HCT116 (cell line): Measurements from ENCODE around the gene FAM184A.

Experiments used
- EGR1 ChIP-seq: IDR thresholded peaks from 2 replicates; pipeline ENCODE4 v1.6.1; 2012; ENCODE audit warnings: low read depth
- EZH2 ChIP-seq: fragments of 200-600 bp; sonication (generic); IDR thresholded peaks from 2 replicates; pipeline ENCODE4 v1.6.1; 2017; ENCODE audit warnings: antibody characterized with exemption, mixed run types
- POLR2A ChIP-seq: IDR thresholded peaks from 2 replicates; pipeline ENCODE4 v1.7.0; 2011; ENCODE audit warnings: borderline replicate concordance; ENCODE audit not compliant: insufficient read depth, insufficient read length; ENCODE audit errors: extremely low read depth
- POLR2AphosphoS5 ChIP-seq: IDR thresholded peaks from 2 replicates; pipeline ENCODE4 v1.6.1; 2011; ENCODE audit warnings: mild to moderate bottlenecking, low read depth, low read length, moderate library complexity
- RAD21 ChIP-seq: IDR thresholded peaks from 2 replicates; pipeline ENCODE4 v1.6.1; 2012; ENCODE audit warnings: low read depth, mild to moderate bottlenecking
- SIN3A ChIP-seq: IDR thresholded peaks from 2 replicates; pipeline ENCODE4 v1.6.1; 2012; ENCODE audit warnings: low read depth
- TF ChIP-seq, protein P1 (sequence below), 3 experiments: fragments of 200-600 bp in 1 of 3; sonication (generic) in 1 of 3; IDR thresholded peaks in 2 of 3; conservative IDR thresholded peaks in 1 of 3; 2 replicates each; pipeline ENCODE4 v1.5.1; 2012 to 2017; ENCODE audit warnings: low read depth in 2 of 3, low read length in 2 of 3, antibody characterized with exemption in 1 of 3, borderline replicate concordance in 1 of 3, control low read depth in 1 of 3, mild to moderate bottlenecking in 1 of 3, mixed read lengths in 1 of 3, mixed run types in 1 of 3, moderate library complexity in 1 of 3; ENCODE audit not compliant: insufficient read depth in 1 of 3

DNA sequence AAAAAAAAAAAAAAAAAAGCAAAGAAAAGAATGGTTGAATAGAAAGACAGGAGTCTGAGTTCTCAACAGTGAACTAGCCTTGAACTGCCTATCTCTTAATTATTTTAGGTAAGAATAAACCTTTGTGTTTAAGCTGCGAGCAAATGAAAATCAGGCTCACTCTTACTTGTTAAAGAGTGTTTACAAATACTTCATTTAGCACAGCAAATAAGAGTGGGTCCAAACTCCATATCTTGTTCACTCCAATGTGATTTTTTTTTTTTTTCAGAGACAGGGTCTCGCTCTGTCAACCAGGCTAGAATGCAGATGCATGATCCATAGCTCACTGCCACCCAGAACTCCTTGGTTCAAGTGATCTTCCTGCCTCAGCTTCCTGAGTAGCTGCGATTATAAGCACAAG is 155.4 kb downstream of the FAM184A start:
- no peak for TF ChIP-seq POLR2A
- TF ChIP-seq SIN3A = no peak
- TF ChIP-seq, protein P1, sequence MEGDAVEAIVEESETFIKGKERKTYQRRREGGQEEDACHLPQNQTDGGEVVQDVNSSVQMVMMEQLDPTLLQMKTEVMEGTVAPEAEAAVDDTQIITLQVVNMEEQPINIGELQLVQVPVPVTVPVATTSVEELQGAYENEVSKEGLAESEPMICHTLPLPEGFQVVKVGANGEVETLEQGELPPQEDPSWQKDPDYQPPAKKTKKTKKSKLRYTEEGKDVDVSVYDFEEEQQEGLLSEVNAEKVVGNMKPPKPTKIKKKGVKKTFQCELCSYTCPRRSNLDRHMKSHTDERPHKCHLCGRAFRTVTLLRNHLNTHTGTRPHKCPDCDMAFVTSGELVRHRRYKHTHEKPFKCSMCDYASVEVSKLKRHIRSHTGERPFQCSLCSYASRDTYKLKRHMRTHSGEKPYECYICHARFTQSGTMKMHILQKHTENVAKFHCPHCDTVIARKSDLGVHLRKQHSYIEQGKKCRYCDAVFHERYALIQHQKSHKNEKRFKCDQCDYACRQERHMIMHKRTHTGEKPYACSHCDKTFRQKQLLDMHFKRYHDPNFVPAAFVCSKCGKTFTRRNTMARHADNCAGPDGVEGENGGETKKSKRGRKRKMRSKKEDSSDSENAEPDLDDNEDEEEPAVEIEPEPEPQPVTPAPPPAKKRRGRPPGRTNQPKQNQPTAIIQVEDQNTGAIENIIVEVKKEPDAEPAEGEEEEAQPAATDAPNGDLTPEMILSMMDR (IDR thresholded peaks at IDR 0.05 in 2 of 3, conservative IDR thresholded peaks at IDR 0.05 in 1 of 3; ENCODE audit: borderline replicate concordance in 1 of 3, insufficient read depth in 1 of 3, low read depth in 2 of 3, low read length in 2 of 3) = no peak
- no peak for TF ChIP-seq EZH2
- TF ChIP-seq RAD21 = no peak
- TF ChIP-seq POLR2AphosphoS5 = no peak
- no peak for TF ChIP-seq EGR1
